Measurements from ENCODE around the gene THTPA.

THTPA gene

DNA sequence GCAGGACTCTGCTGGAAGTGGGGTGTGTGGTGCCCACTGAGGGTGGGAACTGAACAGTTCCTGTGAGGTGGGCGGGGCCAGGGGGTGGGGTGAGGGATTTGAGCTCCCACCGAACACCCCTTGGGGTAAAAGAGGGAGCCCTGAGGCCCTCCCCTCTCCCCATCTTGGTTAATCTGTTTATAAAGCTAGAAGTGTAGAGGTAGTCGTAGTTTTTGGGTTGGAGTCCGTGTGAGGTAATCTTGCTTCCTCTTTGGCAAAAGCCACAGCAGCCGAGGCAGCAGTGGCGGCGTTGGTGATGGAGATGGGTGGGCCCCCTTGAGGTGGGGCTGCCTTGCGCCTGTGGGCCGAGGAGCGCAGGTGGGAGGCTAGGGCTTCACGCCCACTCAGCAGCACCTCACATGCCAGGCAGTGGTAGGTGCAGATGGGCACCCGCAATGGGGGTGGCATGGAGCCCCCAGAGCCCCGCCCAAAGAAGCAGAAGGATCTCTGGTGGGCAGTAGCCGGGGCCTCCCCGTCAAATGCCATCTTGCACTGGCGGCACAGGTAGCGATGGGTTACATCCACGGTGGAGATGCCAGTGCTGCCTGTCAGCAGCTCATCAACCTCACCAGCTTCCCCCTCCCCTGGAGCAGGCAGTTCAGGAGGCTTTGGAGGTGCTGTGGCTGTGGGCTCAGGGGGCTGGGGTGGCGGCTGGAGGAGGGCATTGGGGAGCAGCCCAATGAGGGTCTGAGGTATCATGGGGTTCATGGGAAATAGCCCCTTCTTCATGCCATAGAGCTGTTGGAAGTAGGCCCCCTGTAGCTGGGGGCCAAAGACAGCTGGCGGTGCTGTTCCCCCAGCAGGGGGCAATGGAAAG is 34.1 kb upstream of the THTPA start:
- TF ChIP-seq, protein P1, sequence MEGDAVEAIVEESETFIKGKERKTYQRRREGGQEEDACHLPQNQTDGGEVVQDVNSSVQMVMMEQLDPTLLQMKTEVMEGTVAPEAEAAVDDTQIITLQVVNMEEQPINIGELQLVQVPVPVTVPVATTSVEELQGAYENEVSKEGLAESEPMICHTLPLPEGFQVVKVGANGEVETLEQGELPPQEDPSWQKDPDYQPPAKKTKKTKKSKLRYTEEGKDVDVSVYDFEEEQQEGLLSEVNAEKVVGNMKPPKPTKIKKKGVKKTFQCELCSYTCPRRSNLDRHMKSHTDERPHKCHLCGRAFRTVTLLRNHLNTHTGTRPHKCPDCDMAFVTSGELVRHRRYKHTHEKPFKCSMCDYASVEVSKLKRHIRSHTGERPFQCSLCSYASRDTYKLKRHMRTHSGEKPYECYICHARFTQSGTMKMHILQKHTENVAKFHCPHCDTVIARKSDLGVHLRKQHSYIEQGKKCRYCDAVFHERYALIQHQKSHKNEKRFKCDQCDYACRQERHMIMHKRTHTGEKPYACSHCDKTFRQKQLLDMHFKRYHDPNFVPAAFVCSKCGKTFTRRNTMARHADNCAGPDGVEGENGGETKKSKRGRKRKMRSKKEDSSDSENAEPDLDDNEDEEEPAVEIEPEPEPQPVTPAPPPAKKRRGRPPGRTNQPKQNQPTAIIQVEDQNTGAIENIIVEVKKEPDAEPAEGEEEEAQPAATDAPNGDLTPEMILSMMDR (IDR thresholded peaks at IDR 0.05) = no peak
- H3K79me2 ChIP-seq = no peaks in the 10 kb centered on the region
- no peaks in the 10 kb centered on the region for H3K9me3 ChIP-seq (ENCODE audit: control insufficient read depth, low read length)
- no peaks in the 10 kb centered on the region for H3K36me3 ChIP-seq (ENCODE audit: control insufficient read depth, insufficient read depth, low read length)
- H2AFZ ChIP-seq = no peak overlapping the region
- H3K4me3 ChIP-seq (ENCODE audit: low read depth, low read length) = no peak overlapping the region
- H3K9ac ChIP-seq = no peak overlapping the region
- peaks cover 16% of the 10 kb centered on the region for H3K4me1 ChIP-seq
- H3K4me2 ChIP-seq (ENCODE audit: low read length) = no peak overlapping the region
- H3K27me3 ChIP-seq (ENCODE audit: control insufficient read depth, insufficient read depth, low read length) = no peaks in the 10 kb centered on the region
- no peak overlapping the region for H3K27ac ChIP-seq

DNA sequence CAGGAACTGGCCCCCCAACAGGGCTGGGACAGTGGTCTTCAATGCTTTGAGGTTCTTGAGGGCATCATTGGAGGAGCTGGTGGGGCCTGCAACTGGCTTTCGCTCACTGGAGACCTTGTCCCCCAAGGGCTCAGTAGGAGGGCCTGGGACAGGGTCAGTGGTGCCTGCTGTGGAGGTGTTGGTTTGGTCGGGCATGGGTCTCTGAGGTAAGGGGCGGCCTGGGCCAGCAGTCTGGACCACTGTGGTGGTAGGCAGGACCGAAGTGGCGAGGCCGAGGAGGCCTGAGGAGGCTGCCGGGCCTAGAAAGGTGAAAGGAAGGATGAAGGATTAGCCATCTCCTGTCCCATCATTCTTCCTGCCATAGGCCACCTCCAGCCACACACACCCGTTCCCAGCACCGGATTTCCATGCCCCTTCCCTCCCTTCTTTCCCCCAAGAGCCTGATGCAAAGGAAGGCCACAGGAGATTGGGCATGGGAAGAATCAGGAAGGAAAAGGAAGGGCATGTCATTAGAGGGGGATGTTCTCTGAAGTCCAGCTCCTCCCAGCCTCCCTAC is 33.4 kb upstream of the THTPA start:
- Histone ChIP-seq H3K36me3 (ENCODE audit: control insufficient read depth, insufficient read depth, low read length) (no peaks in the 10 kb centered on the region), H3K27ac (no peak overlapping the region), H3K9me3 (ENCODE audit: control insufficient read depth, low read length) (no peaks in the 10 kb centered on the region), H3K4me1 (peaks cover 20% of the 10 kb centered on the region), H3K27me3 (ENCODE audit: control insufficient read depth, insufficient read depth, low read length) (no peaks in the 10 kb centered on the region), H3K4me3 (ENCODE audit: low read depth, low read length) (no peak overlapping the region), H3K9ac (no peak overlapping the region), H2AFZ (no peak overlapping the region), H3K4me2 (ENCODE audit: low read length) (no peak overlapping the region), H3K79me2 (no peaks in the 10 kb centered on the region)
- TF ChIP-seq, protein P1 (IDR thresholded peaks at IDR 0.05) = no peak

DNA sequence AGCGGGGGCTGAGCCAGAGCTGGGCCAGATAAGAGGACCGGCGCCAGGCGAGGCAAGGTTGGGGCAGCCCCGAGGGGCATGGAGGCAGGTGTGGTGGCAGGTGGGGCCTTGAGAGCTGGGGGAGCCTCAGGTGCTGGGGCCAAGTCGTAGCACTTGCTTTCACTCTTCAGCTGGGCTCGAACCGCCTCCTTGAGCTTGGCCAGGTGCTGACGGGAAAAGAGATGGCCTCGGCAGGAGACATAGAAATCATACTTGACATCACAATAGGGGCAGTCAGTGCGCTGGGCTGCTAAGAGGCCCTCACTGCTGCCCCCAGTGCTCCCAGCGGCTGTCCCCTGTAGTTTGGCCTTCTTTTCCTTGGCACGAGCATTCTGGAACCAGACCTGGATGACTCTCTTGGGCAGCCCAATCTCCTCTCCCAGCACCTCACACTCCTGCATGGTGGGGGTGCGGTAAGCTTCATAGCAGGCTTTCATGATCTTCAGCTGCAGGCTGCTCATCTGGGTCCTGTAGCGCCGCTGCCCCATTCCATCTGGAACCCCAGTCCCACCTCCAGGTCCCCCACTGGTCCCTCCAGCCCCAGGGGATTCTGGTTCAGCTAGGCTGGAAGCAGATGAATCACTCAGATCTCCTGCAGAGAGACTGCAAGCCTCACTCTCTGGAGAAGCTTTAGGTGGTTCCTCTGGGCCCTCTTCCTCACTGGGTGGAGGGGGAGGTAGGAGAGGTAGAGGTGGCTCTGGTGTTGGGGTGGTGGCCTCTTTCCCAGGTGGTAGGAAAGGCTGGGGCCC is 32.6 kb upstream of the THTPA start:
- no peaks in the 10 kb centered on the region for H3K27me3 ChIP-seq (ENCODE audit: control insufficient read depth, insufficient read depth, low read length)
- H3K4me3 ChIP-seq (ENCODE audit: low read depth, low read length) = no peak overlapping the region
- H2AFZ ChIP-seq = no peak overlapping the region
- no peak overlapping the region for H3K4me2 ChIP-seq (ENCODE audit: low read length)
- TF ChIP-seq, protein P1 (IDR thresholded peaks at IDR 0.05) = no peak
- no peaks in the 10 kb centered on the region for H3K79me2 ChIP-seq
- H3K27ac ChIP-seq = no peak overlapping the region
- no peak overlapping the region for H3K9ac ChIP-seq
- H3K4me1 ChIP-seq = peaks cover 18% of the 10 kb centered on the region
- H3K9me3 ChIP-seq (ENCODE audit: control insufficient read depth, low read length) = no peaks in the 10 kb centered on the region
- H3K36me3 ChIP-seq (ENCODE audit: control insufficient read depth, insufficient read depth, low read length) = no peaks in the 10 kb centered on the region

DNA sequence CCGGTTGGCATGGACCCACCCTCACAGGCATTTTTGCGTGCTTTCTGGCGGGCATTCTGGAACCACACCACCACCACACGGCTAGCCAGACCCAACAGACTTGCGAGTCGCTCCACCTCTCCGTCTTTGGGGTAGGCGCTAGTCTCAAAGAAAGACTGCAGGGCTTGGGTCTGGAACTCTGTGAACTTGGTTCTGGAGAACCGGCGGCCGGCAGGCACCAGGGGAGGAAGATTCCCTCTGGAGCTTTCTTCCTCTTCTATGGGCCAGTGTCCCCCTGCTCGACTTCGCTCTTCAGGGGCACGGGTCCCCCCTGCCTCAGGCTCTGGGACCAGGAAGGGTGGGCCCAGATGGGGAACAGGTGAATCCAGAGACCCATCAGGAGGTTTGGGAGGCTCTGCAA is 31.1 kb upstream of the THTPA start:
- TF ChIP-seq, protein P1 (IDR thresholded peaks at IDR 0.05) = no peak
- H3K79me2 ChIP-seq = no peaks in the 10 kb centered on the region
- H3K27ac ChIP-seq = no peak overlapping the region
- H3K9ac ChIP-seq = no peak overlapping the region
- no peak overlapping the region for H3K4me3 ChIP-seq (ENCODE audit: low read depth, low read length)
- H3K9me3 ChIP-seq (ENCODE audit: control insufficient read depth, low read length) = no peaks in the 10 kb centered on the region
- H3K4me2 ChIP-seq (ENCODE audit: low read length) = no peak overlapping the region
- H3K4me1 ChIP-seq = peaks cover 26% of the 10 kb centered on the region
- H3K36me3 ChIP-seq (ENCODE audit: control insufficient read depth, insufficient read depth, low read length) = no peaks in the 10 kb centered on the region
- no peak overlapping the region for H2AFZ ChIP-seq
- no peaks in the 10 kb centered on the region for H3K27me3 ChIP-seq (ENCODE audit: control insufficient read depth, insufficient read depth, low read length)
